Measurements from ENCODE around the gene MYO5A. TPM values are rescaled to one million over a fixed set of nuclear protein-coding genes. Genes with fewer than 3 reads are reported as not detected.
A peak's percentile ranks its signal among the peaks of the same experiment; 100 is the strongest.

Gene MYO5A
- total RNA-seq, 1 donor from 2014 or later: 55.0 TPM

DNA sequence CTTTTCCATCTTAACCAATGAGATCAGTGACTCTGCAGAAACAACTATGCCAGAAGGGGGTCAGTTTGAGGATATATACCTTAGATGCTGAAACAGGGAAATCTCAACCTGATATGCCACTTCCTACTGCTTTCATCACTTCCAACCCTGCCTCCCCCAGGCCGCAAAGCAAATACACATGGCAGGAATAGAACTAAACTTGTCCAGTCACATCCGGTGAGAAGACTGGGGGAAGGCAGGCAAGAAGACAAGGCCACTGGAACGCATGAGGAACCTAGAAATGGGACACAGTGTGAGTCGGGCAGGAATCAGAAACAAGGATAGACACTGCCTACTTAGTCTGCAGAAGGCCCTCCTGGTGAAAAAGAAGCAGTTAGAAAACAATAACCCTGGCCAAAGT, 90.6 kb downstream of the MYO5A start:
- DNase-seq (ENCODE audit: low spot score in 2 of 2): peak in 1 of 2 donors; percentile 16
- H3K9me3 ChIP-seq: no peaks in the 10 kb centered on the region
- no peaks in the 10 kb centered on the region for H3K27me3 ChIP-seq
- H3K36me3 ChIP-seq: no peaks in the 10 kb centered on the region
- H3K27ac ChIP-seq: no peak overlapping the region
- H3K4me3 ChIP-seq: no peak overlapping the region
- intact Hi-C loops (cut with DNase I): no loop called here
- peaks cover 0 to 2% of the 10 kb centered on the region in 2 donors for H3K4me1 ChIP-seq
- TF ChIP-seq, protein P1, sequence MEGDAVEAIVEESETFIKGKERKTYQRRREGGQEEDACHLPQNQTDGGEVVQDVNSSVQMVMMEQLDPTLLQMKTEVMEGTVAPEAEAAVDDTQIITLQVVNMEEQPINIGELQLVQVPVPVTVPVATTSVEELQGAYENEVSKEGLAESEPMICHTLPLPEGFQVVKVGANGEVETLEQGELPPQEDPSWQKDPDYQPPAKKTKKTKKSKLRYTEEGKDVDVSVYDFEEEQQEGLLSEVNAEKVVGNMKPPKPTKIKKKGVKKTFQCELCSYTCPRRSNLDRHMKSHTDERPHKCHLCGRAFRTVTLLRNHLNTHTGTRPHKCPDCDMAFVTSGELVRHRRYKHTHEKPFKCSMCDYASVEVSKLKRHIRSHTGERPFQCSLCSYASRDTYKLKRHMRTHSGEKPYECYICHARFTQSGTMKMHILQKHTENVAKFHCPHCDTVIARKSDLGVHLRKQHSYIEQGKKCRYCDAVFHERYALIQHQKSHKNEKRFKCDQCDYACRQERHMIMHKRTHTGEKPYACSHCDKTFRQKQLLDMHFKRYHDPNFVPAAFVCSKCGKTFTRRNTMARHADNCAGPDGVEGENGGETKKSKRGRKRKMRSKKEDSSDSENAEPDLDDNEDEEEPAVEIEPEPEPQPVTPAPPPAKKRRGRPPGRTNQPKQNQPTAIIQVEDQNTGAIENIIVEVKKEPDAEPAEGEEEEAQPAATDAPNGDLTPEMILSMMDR (IDR thresholded peaks at IDR 0.05): no peak

DNA sequence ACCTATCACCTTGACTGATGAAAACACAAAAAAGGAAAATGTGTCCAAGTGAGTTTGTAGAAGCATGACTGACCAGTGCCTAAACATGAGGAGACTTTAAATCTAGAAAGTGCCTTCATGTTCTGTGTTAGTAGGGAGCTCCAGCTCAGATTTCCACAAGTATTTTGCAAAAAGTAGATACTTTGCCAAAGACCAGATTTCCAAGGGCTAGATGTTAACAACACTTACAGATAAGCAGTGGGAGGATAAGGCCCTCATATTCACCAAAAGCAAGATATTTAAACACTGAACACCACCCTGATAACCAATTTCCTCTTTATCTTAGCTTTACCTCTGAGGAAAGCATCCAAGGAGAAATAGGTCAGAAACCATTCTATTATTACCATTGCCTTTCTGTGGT, 91.0 kb downstream of the MYO5A start:
- intact Hi-C loops (cut with DNase I): no loop called here
- no peak overlapping the region for H3K4me3 ChIP-seq
- no peaks in the 10 kb centered on the region for H3K9me3 ChIP-seq
- no peak for DNase-seq (ENCODE audit: low spot score in 2 of 2)
- TF ChIP-seq, protein P1 (IDR thresholded peaks at IDR 0.05): no peak
- H3K27me3 ChIP-seq: no peaks in the 10 kb centered on the region
- H3K27ac ChIP-seq: no peak overlapping the region
- peaks cover 0 to 2% of the 10 kb centered on the region in 2 donors for H3K4me1 ChIP-seq
- no peaks in the 10 kb centered on the region for H3K36me3 ChIP-seq

DNA sequence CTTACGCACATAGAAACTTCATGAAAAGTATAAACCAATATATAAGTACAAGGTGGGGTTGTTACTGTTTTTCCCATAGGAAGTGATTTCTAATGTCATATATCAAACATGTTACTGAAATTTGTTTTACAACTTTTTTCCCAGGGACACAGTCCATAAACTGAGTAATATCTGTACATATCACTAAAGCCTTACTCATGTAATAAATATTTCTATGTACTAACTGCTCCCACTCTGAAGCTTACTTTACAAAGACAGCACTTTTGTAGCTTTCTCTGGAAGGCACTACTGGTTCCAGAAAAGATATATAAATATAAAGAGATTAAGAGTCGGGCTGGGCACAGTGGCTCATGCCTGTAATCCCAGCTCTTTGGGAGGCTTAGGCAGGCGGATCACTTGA, 91.7 kb downstream of the MYO5A start:
- no peaks in the 10 kb centered on the region for H3K27me3 ChIP-seq
- intact Hi-C loops (cut with DNase I): no loop called here
- no peaks in the 10 kb centered on the region for H3K9me3 ChIP-seq
- H3K4me3 ChIP-seq: no peak overlapping the region
- TF ChIP-seq, protein P1 (IDR thresholded peaks at IDR 0.05): no peak
- peaks cover 0 to 2% of the 10 kb centered on the region in 2 donors for H3K4me1 ChIP-seq
- DNase-seq (ENCODE audit: low spot score in 2 of 2): no peak
- H3K27ac ChIP-seq: no peak overlapping the region
- H3K36me3 ChIP-seq: no peaks in the 10 kb centered on the region

GRCh38 chr15:52434885-52435284, 93.8 kb downstream of the MYO5A start:
- H3K9me3 ChIP-seq: no peaks in the 10 kb centered on the region
- H3K36me3 ChIP-seq: no peaks in the 10 kb centered on the region
- TF ChIP-seq, protein P1 (IDR thresholded peaks at IDR 0.05): no peak
- intact Hi-C loops (cut with DNase I): no loop called here
- no peak overlapping the region for H3K4me3 ChIP-seq
- H3K27ac ChIP-seq: no peak overlapping the region
- H3K4me1 ChIP-seq: peaks cover 0 to 2% of the 10 kb centered on the region in 2 donors
- H3K27me3 ChIP-seq: no peaks in the 10 kb centered on the region
- no peak for DNase-seq (ENCODE audit: low spot score in 2 of 2)

DNA sequence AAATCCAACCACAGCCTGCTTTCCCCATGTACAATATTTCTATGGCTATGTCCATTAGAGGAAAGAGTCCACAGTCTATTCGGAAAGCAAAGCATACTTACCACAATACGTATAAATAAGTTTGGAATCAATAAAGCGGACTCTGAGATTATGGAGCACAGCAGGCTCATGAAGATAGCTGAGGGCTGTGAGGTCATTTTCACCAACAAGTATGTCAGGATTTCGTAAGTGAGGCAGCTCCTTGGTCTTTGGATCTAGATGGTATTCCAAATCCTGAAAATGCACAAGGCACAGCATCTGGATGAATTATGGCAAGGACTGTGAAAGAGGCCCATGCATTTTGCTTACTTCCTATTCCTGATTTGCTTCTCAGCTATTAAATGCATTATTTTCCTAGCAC, 100.4 kb downstream of the MYO5A start:
- TF ChIP-seq, protein P1 (IDR thresholded peaks at IDR 0.05): no peak
- Histone ChIP-seq H3K9me3 (no peaks in the 10 kb centered on the region), H3K27me3 (no peaks in the 10 kb centered on the region), H3K4me3 (no peak overlapping the region), H3K36me3 (no peaks in the 10 kb centered on the region), H3K4me1 (no peaks in the 10 kb centered on the region), H3K27ac (no peak overlapping the region)
- DNase-seq (ENCODE audit: low spot score in 2 of 2): no peak
- intact Hi-C loops (cut with DNase I): no loop called here

DNA sequence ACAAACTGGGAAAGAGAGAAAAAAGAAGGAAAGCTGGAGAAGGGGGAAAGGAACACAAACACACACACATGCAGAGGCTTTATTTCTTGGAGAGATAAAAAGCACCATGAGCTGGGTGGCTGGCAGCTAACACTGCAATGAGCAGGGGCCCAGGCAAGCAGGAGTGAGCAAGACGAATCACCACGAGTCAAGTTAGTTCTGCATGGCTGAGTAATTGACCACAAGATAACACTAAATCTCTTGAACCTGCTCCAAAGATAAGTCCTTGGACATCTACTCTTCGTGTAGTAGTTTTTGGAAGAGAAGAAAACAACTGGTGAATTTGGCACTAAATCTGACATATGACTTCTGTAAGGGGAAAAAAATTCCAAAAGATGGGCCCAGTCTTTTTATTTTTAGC, 100.9 kb downstream of the MYO5A start:
- no peak overlapping the region for H3K4me3 ChIP-seq
- TF ChIP-seq, protein P1 (IDR thresholded peaks at IDR 0.05): no peak

More for the DNA sequence above, 100.9 kb downstream of the MYO5A start:
- intact Hi-C loops (cut with DNase I): no loop called here
- Histone ChIP-seq H3K27me3 (no peaks in the 10 kb centered on the region), H3K4me1 (no peaks in the 10 kb centered on the region), H3K27ac (peak overlapping the region in 1 of 2 donors; percentile 30), H3K36me3 (no peaks in the 10 kb centered on the region), H3K9me3 (no peaks in the 10 kb centered on the region)
- DNase-seq (ENCODE audit: low spot score in 2 of 2): no peak

Data from ascending aorta (tissue), 2 donors.